Measurements from ENCODE around the gene BMI1.
A peak's percentile ranks its signal among the peaks of the same experiment; 100 is the strongest.

BMI1 gene

DNA sequence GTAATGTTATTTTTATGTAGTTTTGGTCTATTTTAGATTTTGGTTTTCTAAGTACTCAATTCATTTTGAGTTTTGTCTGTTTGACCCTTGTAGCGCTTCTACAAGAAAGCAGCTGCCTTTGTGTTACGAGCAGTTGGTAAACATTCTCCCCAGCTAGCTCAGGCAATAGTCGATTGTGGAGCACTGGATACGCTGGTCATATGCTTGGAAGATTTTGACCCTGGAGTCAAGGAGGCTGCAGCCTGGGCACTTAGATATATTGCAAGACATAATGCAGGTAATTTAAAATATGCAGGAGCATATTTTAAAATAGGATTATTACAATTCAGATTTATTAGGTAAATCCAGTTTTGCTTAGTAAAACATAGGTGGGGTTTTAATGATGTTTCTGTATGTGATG, 47.5 kb downstream of the BMI1 start:
- H3K4me3 ChIP-seq (ENCODE audit: low read depth, low read length), result no peak overlapping the region
- no peak for TF ChIP-seq POLR2A (IDR thresholded peaks at IDR 0.05; ENCODE audit: extremely low read depth, insufficient read length)
- TF ChIP-seq, protein P1, sequence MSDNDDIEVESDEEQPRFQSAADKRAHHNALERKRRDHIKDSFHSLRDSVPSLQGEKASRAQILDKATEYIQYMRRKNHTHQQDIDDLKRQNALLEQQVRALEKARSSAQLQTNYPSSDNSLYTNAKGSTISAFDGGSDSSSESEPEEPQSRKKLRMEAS (IDR thresholded peaks at IDR 0.05; ENCODE audit: low read depth, low read length), result no peak
- no peak for TF ChIP-seq CTCF (IDR thresholded peaks at IDR 0.05; ENCODE audit: low read depth, low read length)
- TF ChIP-seq MYC (IDR thresholded peaks at IDR 0.05; ENCODE audit: low read depth, low read length), result no peak
- DNase-seq (ENCODE audit: low read depth), result no peak

- DNase-seq (ENCODE audit: low read depth), result no peak
- no peak for TF ChIP-seq MYC (IDR thresholded peaks at IDR 0.05; ENCODE audit: low read depth, low read length)
- TF ChIP-seq, protein P1 (IDR thresholded peaks at IDR 0.05; ENCODE audit: low read depth, low read length), result no peak
- TF ChIP-seq CTCF (IDR thresholded peaks at IDR 0.05; ENCODE audit: low read depth, low read length), result no peak
- no peak for TF ChIP-seq POLR2A (IDR thresholded peaks at IDR 0.05; ENCODE audit: extremely low read depth, insufficient read length)
- H3K4me3 ChIP-seq (ENCODE audit: low read depth, low read length), result no peak overlapping the region
Observed at GRCh38 chr10:22368981-22369380, 48.1 kb downstream of the BMI1 start.

DNA sequence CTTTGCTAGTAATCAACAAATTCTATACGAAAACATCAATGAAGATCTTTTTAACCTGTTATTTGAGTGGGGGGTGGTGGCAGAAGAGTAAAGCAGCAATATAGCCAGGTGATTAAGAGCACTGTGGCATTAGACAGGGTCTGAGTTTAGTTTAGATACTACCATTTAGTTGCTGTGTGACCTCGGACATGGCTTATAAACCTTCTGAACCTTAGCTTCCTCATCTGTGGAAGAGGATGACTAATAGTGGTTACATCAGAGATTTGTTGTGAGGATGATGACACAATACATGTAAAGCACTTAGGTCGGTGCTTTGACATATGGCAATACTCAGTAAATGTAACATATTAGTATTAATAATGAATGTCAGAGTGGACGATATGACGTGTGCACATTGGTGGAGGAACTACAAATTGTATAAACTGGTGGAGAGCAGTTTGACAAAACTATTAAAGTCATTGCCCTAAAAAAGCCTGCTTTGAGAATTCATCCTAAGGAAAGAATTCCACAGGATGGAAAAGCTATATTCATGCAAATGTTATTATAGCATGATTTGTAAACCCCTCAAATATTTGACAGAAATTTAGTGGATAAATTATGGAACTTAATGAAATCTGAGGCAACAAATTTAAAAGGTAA, 48.7 kb downstream of the BMI1 start:
- H3K4me3 ChIP-seq (ENCODE audit: low read depth, low read length), result no peak overlapping the region
- DNase-seq (ENCODE audit: low read depth), result peak; percentile 71
- no peak for TF ChIP-seq CTCF (IDR thresholded peaks at IDR 0.05; ENCODE audit: low read depth, low read length)

GRCh38 chr10:22370320-22370719, 49.4 kb downstream of the BMI1 start:
- TF ChIP-seq MYC (IDR thresholded peaks at IDR 0.05; ENCODE audit: low read depth, low read length) (no peak), POLR2A (IDR thresholded peaks at IDR 0.05; ENCODE audit: extremely low read depth, insufficient read length) (no peak), CTCF (IDR thresholded peaks at IDR 0.05; ENCODE audit: low read depth, low read length) (no peak)
- TF ChIP-seq, protein P1 (IDR thresholded peaks at IDR 0.05; ENCODE audit: low read depth, low read length), result no peak
- DNase-seq (ENCODE audit: low read depth), result no peak
- no peak overlapping the region for H3K4me3 ChIP-seq (ENCODE audit: low read depth, low read length)

DNA sequence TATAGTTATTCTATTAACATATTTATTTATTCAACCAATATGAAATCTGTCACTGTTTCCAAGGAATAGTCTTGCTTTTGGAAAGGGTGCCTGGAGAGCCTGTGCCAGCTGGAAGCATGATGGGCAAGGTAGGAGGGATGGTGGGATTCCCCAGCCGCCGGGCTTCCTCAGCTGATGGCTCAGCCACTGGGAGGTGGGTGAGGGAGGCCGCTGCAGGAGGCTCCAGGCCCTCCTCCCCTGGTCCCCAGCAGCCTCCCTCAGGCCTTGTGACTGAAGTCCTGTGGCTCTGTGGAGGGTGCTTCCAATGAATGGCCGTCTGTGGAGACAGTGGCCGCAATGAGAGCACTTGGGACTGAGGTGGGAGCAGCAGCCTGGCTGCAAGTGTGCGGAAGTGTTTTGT, 51.4 kb downstream of the BMI1 start:
- TF ChIP-seq, protein P1 (IDR thresholded peaks at IDR 0.05; ENCODE audit: low read depth, low read length), result no peak
- no peak for TF ChIP-seq MYC (IDR thresholded peaks at IDR 0.05; ENCODE audit: low read depth, low read length)
- TF ChIP-seq CTCF (IDR thresholded peaks at IDR 0.05; ENCODE audit: low read depth, low read length), result no peak
- TF ChIP-seq POLR2A (IDR thresholded peaks at IDR 0.05; ENCODE audit: extremely low read depth, insufficient read length), result no peak
- no peak overlapping the region for H3K4me3 ChIP-seq (ENCODE audit: low read depth, low read length)
- no peak for DNase-seq (ENCODE audit: low read depth)

GRCh38 chr10:22372917-22373316, 52.0 kb downstream of the BMI1 start:
- DNase-seq (ENCODE audit: low read depth), result no peak
- TF ChIP-seq MYC (IDR thresholded peaks at IDR 0.05; ENCODE audit: low read depth, low read length) (no peak), CTCF (IDR thresholded peaks at IDR 0.05; ENCODE audit: low read depth, low read length) (no peak)
- TF ChIP-seq, protein P1 (IDR thresholded peaks at IDR 0.05; ENCODE audit: low read depth, low read length), result no peak
- no peak overlapping the region for H3K4me3 ChIP-seq (ENCODE audit: low read depth, low read length)
